UCSD-AML1 (cell line): ENCODE results near the gene MYPOP.

Source experiments
- DNase-seq: peaks from one replicate; lab custom pipeline; 2025; ENCODE audit not compliant: unreplicated experiment; lab: John Stamatoyannopoulos, UW

MYPOP gene, protein sequence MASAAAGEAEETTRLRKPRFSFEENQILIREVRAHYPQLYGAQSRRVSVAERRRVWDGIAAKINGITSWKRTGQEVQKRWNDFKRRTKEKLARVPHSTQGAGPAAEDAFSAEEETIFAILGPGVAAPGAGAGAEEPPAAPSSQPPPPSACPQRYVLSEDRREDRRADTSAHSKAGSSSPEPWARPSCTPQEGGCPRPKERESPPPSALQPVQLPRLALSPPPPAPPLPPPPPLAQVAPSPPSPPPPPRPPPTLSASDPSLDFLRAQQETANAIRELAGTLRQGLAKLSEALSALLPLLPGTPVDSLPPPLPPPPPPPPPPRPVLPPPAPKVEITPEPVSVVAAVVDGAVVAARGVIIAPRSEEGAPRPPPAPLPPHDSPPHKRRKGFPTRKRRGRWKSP

DNA sequence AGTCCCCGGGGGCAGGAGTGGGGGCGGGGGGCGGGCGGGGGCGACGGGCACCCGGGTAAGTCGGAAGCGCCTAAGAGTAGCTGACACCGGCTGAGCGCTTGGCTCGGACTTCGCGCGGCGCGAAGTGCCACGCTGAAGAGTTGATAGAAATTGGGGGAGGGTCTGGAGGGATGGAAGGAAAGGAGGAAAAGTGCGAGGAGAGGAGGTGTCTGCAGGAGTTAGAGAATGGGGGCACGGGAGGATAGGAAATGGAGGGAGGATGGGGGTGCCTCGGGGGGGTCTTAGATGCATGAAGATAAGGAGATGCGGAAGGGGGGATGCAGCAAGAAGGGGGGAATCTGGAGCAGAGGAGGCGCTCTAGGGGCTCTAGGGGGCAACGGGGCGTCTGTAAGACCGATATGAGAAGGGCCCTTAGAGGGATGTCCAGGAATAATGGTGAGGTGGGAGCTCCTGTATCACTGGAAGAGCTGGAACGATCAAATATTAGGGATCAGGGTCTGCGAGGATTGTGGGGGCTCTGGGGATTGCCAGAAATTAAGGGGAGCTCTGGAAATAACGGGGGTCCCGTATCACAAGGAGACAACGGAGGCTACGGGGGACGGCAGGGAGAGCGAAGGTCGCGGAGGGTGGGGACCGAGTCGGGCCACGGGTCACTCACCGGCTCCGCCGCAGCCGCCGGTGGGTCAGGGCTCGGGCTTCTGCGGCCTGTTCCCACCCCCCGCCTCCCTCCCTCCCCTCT is at the start of gene MYPOP:
TSS of gene MYPOP (minus strand) at position 702 of the 739 bp plus-strand sequence. CDS start 840 bp downstream, outside the sequence.
- peak; percentile 40 for DNase-seq

DNA sequence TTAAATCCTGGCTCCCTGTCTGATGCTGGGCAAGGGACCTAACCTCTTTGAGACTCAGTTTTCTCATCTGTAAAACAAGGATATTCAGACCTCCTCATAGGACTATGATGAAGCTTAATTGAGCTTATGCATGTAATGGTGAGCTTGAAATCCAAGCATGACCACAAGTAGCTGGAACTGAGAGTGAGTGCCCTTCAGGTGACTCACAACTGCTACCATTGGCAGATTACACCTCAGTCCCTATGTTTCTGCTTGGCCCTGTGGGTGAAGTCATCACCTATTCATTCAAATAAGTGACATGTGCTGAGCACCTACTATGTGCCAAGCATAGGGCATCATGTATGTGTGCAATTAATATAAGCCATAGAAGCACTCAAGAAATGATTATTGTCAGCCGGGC is 45.5 kb upstream of the MYPOP start:
- no peak for DNase-seq

DNA sequence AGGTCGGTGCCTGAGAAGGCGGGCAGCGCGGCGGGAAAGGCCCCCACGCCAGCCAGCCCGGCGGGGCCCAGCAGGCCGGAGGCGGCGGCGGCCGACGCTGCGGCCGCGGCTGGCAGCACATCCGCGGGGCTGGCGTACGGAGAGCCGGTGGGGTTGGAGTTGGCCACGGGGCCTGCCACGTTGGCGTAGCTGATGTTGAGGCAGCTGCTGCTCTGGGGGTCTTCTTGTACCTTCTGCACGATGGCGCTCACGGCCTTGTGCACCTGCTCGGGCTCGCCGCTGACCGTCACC is 38.0 kb upstream of the MYPOP start:
- no peak for DNase-seq

DNA sequence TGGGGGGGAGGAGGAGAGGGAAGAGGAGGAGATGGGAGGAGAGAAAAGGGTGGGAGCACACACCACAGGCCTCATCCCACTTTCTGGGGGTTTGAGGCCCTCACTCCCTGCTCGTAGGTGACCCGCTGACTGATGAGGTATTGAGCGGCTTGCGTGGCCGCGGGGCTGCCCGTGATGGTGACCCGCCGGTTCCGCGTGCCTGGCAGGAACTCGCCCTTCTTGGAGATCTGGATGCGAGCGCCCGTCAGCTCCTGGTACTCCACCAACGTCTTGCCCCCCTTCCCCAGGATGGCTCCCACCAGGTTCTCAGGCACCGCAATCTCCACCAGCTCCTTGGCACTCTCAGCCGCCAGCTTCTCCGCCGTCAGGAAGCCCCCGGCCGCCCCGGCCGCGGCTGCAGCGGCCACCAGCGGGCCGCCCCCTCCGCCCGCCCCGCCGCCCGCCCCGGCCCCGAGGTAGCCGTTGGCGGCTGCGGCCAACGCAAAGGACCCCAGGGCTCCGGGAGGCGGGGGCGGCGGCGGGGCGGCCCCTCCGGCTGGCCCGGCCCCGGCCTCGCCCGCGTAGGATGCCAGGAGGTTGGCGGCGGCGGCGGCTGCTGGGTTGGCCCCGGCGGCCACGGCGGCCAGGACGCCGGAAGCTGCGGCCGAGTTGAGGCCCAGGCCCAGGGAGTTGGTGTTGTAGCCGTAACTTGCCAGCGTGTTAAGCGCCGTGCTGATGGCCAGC is 37.5 kb upstream of the MYPOP start:
- DNase-seq, result no peak

DNA sequence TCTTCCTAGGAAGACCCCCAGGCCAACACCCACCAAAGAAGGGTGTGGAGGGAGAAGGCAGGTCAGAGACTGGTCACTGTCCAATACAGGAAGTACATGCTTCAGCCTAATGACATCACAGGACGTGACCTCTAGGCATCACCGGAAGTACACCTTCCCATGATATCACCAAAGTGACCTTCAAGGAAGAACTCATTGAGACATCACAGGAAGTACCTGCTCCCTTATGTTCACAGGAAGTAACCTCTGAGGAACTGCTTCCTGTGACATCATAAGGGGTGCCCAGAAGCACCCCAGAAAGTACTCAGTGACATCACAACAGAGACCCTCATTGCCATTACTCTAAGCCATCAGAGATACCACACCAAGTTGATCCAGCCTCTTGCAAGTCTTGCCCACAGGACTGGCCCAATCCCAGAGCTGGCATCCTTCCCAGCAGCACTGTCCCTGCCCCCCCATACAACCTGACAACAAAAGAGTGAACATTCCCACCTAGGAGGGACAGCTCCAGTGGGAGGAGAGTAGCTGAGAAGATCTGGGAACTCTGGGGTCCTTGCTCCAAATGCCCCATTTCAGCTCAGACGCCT is 36.4 kb upstream of the MYPOP start:
- DNase-seq, result no peak

DNA sequence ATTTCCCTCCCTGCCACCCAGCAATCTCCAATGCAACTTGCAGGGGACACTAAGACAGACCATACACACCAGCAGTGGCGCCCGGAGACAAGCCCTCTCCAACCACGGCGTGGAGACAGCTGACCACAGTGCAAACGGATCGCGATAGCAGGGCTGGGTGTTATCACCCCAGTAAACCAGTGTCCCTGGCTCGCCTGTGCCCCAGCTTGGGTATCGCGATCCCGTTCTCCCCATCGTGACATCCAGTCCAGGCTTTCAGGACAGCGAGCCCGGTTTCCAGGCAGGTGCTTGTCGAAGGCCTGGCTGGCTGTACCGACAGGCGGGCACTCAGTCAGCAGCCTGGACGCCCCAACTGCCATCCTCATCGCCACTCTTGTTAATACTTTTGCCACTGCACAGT is 32.9 kb upstream of the MYPOP start:
- DNase-seq, result no peak

DNA sequence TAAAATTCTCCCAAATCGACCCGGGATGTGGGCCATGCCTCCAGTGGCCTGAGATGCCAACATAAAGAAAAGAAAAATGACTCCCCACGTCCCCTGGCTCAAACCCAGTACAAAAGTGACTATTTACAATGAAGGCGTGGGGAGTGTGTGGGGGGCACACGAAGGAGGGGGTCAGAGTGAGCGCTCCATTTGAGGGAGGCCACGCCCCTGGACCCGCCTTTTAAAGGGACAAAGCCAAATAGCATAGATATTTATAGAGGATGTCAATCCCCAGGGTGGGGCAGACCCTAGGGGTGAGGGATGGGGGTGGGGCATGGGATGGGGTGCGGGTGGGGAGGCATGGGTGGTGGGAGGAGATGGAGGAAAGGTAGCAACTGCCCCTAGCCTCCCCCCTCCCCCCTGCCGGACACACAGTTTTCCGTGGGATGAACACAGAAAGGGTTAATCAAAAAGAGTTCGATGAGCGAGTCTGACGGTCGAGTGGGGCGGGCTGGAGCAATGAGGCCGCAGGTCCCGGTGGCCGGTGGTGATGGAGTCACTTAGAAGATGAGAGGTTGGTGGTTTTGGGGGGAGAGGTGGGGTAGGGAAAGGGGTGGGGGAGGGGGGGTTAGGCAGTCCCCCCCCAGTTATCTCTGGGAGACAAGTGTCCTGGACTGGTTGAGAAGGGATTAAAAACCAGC is 32.3 kb upstream of the MYPOP start:
- no peak for DNase-seq

DNA sequence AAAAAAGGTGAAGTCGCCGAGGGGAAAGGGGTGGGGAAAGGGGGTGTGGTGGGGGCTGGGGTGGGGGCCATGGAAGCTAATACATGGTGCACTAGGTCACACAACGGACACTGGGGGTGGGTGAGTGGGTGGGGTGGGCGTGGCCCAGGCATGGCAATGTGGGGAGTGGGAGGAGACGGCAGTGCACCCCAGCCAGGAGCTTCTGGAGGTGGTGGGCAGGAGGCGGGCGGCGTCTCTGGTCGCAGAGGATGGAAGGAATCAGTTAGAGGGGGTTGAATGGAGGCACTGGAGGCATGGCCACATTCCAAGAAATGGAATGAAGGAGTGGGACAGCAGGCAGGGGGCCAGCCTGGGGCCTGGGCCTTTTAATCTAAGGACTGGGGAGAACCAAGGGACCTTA is 31.3 kb upstream of the MYPOP start:
- no peak for DNase-seq

DNA sequence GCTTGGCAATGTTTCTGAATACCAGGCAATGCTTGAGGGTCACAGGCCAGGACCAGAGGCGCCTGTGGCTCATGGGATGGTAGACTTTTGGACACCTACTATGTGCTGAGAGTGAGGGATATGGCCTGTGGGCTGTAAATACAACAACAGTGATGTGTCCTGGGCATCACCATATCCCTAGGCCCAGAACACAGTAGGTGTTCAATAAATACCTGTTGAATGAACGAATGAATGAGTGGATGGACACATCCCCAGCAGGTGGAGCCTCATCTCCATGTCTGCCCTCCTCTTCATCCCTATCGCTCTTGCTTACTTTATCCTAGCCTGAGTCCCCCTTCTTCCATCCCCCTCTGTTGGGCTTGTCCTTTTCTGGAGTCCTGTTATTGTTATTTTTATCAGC is 28.6 kb upstream of the MYPOP start:
- DNase-seq, result no peak

DNA sequence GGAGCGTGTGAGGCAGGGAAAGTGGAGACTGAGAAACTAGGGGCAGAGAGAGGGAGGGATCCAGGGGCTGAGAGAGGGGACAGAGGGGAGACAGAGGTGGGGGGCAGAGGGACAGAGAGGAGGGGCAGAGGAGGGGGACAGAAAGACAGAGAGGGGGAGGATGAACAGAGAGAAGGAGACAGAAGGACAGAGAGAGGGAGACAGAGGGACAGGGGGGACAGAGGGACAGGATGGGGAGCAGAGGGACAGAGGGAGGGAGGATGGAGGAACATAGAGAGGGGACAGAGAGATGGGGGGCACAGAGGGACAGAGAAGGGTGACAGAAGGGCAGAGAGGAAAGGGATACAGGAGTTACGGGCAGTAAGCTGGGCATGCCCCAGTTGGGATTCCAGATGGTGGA is 26.8 kb upstream of the MYPOP start:
- no peak for DNase-seq

DNA sequence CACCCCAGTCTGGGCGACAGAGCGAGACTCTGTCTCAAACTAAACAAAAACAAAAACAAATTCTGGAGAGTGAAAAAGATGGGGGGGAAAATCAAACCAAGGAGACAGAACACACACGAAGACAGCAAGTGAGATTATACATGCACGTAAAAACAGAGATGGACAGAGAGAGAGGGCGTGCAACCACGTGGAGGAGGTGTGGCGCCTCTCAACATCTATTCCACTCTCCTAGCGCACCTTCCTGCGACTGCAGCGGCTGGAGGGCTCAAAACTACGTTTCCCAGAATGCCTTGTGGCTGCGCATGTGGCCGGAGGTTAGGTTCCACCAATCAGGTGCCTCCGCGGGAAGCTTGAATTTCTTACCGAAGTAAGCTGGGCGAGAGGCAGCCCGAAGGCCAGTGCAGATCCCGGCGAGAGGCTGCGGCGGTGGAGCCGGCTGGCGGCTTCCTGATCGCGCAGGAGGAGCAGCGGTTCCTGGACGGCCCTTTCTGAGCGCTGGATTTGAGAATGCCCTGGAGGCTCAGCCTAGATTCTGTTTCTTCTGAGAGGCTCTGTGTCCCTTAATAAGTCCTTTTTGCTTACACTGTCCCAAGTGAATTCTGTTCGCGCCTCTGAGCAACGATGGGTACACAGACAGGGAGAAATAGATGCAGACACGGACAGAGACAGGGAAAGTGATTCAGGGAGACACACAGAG is 25.3 kb upstream of the MYPOP start:
- DNase-seq, result peak; percentile 84

DNA sequence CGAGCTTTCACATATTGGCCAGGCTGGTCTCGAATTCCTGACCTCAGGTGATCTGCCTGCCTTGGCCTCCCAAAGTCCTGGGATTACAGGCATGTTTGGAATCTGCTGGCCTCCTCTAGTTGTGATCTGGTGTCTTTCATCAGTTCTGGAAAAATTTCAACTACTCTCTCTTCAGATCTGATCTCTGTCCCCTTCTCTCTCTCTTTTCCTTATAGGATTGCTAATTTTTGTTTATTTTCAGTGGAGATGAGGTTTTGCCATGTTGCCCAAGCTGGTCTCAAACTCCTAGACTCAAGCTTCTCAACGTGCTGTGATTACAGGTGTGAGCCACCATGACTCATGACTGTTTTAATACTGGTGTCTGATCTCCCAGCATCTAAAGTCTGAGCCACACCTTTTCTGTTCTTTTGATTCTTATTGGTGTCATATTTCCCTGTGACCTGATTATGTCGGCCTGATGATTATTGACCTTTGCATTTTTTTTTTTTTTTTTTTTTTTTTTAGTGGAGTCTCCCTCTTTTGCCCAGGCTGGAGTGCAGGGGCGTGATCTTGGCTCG is 22.6 kb upstream of the MYPOP start:
- no peak for DNase-seq

DNA sequence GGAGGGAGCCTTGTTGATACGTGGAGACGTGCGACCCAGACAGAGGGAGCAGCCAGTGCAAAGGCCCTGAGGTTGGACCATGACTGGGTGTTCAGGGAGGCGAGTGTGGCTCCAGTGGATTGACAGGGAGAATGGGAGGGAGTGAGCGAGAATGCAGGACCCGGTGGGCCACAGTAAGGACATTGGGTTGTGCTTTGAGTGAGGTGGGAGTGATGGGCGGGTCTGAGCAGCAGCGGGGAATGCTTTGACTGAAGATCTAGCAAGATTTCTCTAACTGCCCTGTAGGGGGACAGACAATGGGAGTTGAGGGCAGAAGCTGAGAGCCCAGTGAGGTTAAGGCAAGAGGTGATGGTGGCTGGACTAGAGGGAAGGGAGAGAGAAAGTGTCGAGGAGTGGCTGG is 19.9 kb upstream of the MYPOP start:
- no peak for DNase-seq

DNA sequence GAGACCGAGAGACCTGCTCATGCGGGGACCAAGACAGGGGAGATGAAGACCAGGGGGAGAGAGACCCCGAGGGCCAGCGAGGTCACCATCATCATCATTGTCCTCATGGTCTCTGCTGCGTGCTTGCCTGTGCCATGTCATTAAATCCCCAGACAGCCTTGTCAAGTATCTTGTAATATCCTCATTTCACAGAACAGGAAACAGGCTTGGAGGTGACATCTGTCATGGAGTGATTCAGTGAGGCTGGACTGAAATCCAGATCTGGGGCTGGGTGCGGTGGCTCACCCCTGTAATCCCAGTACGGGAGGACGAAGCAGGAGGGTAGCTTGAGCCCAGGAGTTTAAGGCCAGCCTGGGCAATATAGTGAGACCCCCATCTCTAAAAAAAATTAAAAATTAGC is 18.0 kb upstream of the MYPOP start:
- DNase-seq, result no peak

DNA sequence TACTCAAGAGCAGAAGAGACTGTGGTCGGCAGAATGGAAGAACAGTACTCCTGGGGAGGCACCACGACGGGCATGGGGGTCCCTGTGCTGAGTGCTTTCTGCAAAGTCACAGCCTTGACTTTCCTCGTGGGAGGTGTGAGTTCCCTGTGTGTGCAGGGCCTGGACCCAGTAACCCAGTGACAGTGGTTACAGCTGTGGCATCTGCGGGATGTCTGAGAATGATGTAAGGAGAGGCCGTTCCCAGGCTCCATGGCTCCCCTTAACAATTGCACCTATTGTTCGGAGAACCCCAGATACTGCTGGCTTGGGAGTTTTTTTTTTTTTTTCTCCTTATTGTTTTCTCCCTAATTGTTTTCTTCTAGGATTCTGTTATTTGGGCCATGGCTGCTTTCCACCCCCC is 17.3 kb upstream of the MYPOP start:
- DNase-seq, result no peak

DNA sequence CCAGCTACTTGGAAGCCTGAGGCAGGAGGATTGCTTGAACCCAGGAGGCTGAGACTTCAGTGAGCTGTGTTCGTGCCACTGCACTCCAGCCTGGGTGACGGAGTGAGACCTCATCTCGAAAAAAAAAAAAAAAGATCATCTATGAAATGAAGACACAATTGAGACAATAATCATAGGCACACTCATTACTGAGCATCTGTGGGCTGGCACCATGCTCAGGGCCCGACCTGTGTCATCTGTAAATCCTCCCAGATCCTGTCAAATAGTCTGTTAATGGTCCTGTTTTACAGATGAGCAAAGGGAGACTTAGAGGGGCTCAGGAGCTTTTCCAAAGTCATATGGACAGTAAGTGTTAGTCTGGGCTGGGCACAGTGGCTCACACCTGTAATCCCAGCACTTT is 16.3 kb upstream of the MYPOP start:
- DNase-seq, result no peak

DNA sequence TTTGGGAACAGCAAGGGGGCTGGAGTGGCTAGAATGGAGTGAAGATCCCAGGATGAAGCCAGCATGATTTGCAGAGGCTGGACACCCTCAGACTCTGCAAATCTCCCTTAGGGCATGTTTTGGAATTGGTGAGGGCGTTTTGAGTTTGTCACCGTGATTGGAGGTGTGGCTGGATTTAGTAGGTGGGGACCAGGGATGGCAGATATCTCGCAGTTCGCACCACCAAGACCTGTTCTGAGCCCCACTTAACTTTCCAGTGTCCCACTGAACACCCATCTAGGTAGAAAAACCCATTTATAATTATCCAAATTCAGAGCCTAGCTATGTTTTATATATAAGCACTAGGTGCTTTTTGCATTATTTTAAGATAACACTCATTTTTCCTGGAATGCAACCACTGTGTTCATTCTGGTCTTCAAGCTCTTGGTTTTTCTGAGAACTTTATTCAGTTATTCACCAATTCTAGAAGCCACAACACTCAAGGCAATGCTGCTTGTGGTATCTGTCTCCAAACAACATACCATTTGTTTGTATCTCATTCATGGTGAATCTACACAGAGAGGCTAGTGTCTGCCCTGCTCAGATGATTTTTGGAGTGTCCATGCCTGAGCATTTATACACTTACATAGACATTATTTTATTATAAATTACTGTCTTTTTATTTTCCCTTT is 15.1 kb upstream of the MYPOP start:
- DNase-seq, result no peak

DNA sequence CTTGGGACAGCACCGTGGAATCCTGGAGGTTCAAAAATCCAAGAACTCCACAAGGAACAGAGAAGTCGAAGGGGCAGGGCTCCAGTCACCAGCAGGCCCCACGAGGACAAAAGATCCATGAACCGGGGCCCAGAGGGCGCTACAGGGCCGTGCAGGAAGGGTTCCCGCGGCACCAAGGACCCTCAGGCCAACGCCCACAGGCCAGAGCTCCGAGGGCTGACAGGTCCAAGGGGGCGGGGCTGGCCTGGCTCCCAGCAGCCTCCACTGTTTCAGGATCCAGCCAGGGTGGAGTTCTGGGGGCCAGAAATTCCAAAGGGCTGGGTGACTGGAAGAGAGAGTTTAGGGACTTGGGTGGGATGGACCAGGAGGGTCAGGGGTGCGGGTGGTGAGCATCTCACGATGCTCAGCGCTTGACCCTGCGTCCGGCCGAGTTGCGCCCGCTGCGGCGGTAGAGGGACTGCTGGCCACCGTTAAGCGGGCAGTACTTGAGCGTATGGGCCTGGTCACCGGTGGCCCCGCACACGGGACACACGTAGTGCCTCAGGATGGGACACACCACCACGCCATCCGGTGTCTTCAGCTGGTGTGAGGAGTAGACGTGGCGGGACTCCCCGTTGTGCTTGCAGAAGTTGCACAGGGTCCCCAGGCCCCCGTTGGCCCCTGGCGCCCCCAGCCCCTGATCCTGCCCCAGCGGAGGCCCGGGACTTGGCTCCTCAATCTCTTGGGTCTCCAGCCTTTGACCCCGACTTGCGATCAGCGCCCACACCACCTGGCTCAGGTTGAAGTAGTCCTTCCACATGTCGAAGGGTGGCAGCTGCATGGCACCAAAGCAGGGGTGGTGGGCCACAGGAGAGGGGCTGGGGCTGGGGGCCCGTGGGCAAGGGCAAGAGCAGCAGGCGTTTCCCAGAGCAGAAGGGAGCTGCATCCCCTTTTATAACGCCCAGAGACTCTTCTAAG is 11.7 kb upstream of the MYPOP start, which contains the start of gene NANOS2:
TSS of gene NANOS2 (minus strand) at position 905 of the 957 bp plus-strand sequence. CDS start at position 820, 85 bp downstream.
- DNase-seq, result peak; percentile 44
